HPDE6-E6E7 (cell line): ENCODE data around the gene DEDD2.
A peak's percentile ranks its signal among the peaks of the same experiment; 100 is the strongest.
"Not testable (repeated sequence)": the region's sequence is repeated elsewhere in the genome, so short reads cannot be mapped to it uniquely, and the experiment has no call there.

Source experiments
- DNase-seq: peaks from one replicate; pipeline ENCODE4 v3.0.0; 2011; ENCODE audit warnings: missing footprints; ENCODE audit errors: extremely low spot score

The DEDD2 gene, protein sequence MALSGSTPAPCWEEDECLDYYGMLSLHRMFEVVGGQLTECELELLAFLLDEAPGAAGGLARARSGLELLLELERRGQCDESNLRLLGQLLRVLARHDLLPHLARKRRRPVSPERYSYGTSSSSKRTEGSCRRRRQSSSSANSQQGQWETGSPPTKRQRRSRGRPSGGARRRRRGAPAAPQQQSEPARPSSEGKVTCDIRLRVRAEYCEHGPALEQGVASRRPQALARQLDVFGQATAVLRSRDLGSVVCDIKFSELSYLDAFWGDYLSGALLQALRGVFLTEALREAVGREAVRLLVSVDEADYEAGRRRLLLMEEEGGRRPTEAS

GRCh38 chr19:42217520-42218437 lies at the start of gene DEDD2:
TSS of gene DEDD2 (minus strand) at chr19:42217677. CDS start at chr19:42217007, 670 bp downstream.
- DNase-seq: peak; percentile 84

DNA sequence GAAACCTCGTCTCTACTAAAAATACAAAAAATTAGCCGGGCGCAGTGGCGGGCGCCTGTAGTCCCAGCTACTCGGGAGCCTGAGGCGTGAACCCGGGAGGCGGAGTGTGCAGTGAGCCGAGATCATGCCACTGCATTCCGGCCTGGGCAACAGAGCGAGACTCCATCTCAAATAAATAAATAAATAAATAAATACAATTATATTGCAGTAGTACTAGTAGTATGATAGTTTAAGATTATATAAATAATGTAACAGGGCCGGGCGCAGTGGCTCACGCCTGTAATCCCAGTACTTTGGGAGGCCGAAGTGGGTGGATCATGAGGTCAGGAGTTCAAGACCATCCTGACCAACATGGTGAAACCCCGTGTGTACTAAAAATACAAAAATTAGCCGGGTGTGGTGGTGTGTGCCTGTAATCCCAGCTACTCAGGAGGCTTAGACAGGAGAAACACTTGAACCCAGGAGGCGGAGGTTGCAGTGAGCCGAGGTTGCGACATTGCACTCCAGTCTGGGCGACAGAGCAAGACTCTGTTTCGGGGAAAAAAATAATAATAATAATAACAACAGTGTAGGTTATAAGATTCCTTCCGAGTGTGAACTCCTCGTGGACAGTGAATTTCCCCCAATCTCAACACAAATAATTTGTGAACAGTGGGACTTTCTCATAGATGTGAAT lies 49.6 kb upstream of the DEDD2 start:
- not testable (repeated sequence) for DNase-seq

- not testable (repeated sequence) for DNase-seq
Measured at GRCh38 chr19:42266105-42266504, 48.6 kb upstream of the DEDD2 start.

DNA sequence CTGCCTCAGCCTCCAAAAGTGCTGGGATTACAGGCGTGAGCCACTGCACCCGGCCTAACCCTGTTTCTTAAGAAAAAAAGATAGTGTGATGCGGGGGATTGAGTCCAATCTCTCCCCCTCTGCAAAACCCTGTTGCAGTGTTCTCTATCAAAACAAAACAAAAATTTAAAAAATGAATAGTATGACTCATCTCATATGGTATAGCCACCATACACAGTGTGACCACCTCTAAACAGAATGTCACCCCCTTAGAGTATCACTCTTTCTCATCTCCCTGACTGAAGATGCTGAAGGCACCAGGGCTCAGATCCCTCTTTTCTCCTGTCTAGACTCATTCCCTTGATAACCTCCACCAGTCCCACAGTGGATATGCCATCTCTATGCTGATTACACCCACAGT lies 44.3 kb upstream of the DEDD2 start:
- DNase-seq: no peak

GRCh38 chr19:42257842-42258241 lies 40.4 kb upstream of the DEDD2 start:
- DNase-seq: not testable (repeated sequence)

DNA sequence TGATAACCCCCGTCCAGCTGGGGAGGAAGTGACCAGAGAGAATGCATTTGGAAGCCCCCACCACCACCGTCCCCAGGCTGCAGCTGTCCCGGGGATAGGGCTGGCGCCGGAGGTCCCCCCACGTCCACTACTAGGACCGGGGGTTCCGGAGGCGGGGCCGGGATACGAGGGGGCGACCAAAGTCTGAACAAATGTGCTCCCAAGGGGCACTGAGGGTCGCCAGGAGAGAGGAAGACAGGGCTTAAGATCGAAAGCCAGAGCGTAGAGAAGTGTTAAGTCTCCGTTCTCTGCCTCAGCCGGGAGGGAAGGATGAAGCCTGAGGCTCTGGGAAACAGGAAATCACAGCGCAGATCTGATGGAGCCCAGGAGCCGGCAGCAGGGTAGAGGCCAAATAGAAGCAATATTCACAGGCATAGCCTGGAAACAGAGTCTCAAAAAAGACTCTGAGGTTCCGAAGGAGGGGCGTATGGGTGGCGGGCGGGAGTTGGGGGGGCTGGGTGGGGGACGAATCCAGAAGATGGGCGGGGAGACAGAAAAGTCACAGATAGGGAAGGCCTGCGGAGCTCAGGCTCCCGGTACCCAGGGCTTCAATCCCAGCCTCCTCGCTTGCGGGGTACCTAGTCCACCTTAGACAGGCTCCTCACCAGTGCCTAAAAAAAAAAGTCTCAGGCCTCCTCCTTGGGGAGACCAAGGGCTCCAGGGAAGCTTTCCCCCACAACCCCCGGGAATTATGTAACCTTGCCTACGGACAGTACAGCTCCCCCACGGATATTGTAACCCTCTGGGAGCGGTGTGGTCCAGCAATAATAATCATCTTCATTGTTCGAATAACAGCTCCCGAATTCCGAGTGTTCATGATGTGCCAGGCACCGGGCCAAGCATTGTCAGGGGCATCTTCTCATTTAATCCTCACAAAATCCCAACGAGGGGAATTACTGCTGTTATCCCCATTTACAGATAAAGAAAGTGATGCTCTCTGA lies 38.6 kb upstream of the DEDD2 start:
- DNase-seq: peak; percentile 50

GRCh38 chr19:42254850-42255765 lies 37.6 kb upstream of the DEDD2 start, which contains the start of gene ERF:
TSS of gene ERF (minus strand) at chr19:42255128. CDS start at chr19:42254999, 129 bp downstream.
- DNase-seq: peak; percentile 84

DNA sequence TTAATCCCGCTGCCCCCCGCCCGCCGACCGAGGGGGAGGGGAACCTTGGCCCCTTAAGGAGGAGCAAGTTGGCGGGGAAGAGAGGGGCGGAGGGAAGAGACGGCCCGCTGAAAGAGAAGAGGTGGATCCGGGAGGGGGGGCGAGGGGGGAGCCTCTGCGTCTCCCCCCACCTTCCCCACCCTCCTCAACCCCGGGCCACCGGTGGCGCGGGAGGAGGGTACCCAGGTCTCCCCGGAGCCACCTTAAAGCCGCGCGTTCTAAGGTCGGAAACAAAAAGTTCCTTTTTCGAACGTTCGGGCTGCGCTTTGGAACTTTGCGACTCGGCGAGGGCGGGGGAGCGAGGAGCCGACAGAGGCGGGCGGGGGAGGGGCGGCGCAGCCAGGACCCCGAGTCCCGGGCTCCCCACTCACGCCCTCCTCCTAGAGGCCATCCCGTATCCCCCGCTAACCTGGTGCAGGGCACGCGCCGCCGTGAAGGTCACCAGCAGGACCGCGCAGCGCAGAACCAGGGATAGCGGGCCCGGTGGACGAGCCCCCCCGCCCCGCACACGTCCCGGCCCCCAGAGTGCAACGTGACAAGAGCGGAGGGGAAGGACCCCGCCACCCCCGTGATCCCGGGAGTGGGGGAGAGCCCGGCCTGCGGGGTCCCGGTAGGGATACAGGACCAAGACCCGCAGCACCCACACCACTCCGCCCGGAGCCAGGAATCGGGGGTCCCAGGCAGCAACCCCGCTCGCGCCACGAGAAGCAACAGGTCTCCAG lies 36.8 kb upstream of the DEDD2 start:
- DNase-seq: no peak

- DNase-seq: peak; percentile 45
Measured at GRCh38 chr19:42253245-42254088, 36.0 kb upstream of the DEDD2 start.

- DNase-seq: no peak
Measured at GRCh38 chr19:42252365-42253244, 35.1 kb upstream of the DEDD2 start.

DNA sequence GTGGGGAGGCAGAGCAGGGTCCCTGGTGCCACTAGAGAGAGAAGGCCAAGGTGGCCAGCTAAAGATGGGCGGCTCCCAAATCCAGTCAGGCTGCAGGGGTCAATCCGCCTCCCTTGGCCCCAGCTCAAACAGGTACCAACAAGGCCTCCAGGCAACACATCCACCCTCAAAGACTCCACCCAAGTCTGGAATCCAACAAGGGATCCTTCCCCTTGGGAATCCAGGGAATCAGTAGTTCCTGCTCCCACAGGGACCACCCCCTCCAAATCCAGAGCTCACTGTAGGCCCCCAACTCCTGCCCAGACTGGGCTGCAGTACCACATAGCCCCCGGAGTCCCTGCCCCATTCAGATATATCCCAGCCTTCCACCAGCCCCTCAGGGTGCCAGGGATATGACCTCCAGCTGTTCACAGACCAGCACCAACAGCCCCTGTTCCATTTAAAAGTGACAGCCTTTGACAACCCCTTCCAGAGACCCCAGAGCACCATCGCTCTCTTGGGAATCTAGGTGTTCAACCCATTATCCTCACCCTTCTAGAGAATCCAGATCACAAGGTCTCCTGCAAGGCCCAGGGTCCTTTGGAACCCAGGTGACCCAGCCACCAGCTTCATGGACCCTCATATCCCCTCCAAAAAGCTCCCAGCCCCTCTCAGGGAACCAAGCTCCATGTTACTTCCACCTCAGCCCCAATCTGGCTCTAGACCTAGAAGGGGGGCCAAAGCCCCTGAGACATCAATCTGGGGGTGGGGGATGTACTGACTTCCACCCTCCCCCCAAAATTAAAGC lies 34.3 kb upstream of the DEDD2 start:
- no peak for DNase-seq

DNA sequence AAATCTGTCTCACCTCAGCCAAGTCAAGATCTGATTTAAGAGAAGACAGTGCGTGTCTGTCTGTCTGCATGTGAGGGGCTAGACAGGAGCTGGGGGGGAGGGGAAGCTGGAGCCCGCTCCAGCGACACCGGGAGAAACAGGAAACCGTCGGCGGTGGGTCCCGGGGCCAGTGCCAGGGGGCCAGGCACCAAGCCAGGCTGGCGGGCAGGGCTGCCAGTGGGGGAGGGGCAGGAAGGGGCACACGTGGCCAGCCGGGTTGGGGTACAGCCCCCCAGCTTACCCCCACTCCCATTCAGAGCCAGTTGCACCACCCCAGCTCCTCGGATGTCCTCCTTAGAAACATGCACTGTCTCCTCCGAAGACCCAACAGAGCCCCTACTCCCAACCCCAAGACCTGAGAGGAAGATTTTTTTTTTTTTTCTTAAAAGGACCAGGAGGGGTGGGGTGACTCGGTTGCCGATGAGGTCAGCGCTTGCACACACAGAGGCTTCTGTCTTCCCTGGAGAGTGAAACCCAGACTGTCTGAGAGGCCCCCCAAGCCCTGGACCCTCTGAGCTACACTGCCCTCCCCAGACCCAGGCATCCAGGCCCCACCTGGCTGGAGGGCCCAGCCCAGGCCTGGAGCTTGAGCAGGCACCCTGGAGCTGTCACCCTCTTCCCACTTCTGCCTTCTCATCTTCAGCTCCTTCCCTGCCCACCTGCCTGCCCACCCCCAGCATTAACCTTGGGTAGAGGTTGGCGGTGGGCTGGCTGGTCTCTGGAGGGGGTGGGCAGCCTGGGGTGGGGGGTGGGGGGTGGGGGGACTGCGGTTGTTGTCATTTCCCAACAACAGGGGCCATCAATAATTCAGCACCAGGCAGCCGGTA lies 33.4 kb upstream of the DEDD2 start:
- DNase-seq: no peak

GRCh38 chr19:42250183-42250665 lies 32.7 kb upstream of the DEDD2 start:
- DNase-seq: no peak

GRCh38 chr19:42249769-42250168 lies 32.3 kb upstream of the DEDD2 start:
- DNase-seq: no peak

GRCh38 chr19:42249149-42249750 lies 31.8 kb upstream of the DEDD2 start:
- DNase-seq: no peak
